Activated T-cell treated with anti-CD3 and anti-CD28 coated beads for 1 hour (primary cell): Measurements from ENCODE around the gene SMURF1.
"Not testable (repeated sequence)": the region's sequence is repeated elsewhere in the genome, so short reads cannot be mapped to it uniquely, and the experiment has no call there.

Experiments
- DNase-seq: peaks from one replicate; pipeline ENCODE4 v3.0.0-alpha.2; 2020; ENCODE audit warnings: low read depth

The SMURF1 gene

DNA sequence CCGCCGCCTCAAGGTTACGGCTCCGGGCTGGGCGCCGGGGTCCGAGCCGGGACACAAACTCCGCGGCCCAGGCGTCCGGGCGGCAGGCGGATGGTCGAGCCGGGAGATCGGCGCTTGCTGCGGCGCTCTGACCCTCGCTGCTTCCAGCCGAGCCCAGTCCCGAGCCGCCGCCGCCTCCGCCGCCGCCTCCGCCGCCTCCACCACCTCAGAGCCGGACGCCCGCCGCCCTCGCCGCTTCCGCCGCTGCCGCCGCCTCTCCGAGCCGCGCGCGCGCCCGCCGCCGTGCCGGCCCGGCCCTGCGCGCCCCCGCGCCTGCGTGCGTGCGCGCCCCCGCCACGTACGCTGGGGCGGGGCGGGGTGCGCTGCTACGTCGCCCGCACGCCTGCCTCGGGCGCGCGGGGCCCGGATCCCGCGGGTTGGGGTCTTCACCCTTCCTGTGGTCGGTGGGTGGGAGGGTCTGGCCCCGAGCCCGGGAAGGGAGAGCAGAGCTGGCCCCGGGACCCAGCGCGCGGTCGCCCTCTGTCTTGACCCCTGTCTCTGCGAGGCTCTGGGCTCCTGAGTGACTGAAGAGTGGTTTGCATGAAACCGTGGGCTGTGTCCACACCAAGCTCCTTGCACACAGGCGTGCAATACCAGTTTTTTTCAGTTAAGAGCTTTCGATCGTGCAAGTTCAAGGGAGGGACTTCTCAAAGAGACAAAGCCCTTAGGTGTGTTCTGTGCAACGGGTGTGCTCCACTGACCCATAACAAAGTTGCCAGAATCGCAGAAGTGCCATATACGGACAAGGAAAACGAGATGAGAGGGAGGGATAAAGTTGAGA is at the start of gene SMURF1:
TSS of gene SMURF1 (minus strand) at position 256 of the 820 bp plus-strand sequence. CDS start 328 bp downstream, outside the sequence.
- peak; percentile 66 for DNase-seq

GRCh38 chr7:99191869-99192596 is 48.1 kb upstream of the SMURF1 start:
- no peak for DNase-seq

GRCh38 chr7:99190359-99191009 is 46.6 kb upstream of the SMURF1 start:
- DNase-seq, result no peak

- no peak for DNase-seq
Observed at GRCh38 chr7:99189222-99189621, 45.3 kb upstream of the SMURF1 start.

DNA sequence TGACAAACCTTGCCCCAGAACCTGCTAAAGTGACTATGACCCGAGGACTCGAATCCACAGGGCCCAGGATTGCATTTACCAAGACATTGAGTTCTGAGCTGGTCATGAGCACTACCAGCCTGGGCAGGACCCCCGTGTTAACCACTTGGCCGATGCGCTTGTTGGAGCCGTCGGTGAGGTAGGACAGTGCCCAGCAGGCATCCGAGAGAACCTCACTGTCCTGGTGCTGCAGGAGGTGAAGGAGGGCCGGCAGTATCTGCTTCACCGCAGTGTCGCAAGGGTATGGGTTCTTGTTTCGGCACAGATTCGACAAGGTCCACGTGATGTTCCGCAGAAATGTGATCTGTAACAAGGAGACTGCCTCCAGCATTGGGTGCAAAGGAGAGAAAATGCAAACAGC is 44.3 kb upstream of the SMURF1 start:
- no peak for DNase-seq

- DNase-seq, result no peak
Observed at GRCh38 chr7:99184532-99185218, 40.8 kb upstream of the SMURF1 start.

GRCh38 chr7:99180067-99180650 is 36.3 kb upstream of the SMURF1 start:
- DNase-seq, result no peak

- DNase-seq, result no peak
Observed at GRCh38 chr7:99177165-99177564, 33.3 kb upstream of the SMURF1 start.

DNA sequence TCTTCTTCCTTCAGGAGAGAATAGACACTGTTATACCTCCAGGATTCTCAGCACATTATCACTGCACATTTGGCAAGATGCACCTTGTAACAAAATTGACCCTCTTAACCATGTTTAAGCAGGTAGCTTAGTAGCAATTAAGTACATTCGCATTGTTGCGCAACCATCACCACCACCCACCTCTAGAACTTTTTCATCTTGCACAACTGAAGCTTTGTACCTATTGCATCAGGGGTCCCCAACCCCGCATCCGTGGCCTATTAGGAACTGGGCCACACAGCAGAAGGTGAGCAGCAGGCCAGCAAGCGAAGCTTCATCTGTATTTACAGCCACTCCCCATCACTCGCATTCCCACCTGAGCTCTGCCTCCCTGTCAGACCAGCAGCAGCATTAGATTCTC is 29.9 kb upstream of the SMURF1 start:
- no peak for DNase-seq

DNA sequence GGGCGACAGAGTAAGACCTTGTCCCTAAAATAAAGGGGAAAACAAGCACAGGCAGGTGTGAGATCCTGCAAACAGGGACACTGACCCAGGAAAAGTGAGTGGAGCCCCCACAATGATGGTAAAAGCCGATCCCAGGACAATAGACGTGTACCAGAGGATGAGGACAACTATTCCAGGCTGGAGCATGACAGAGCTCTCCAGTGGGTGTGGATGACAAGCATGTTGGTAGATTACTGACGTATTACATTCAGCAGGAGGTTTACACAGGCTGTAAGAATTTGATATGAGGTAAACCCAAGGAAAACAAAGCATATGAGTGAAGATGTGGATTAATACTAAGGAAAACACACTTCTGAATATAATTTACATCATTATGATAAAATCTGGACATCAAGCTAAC is 27.8 kb upstream of the SMURF1 start:
- no peak for DNase-seq

- no peak for DNase-seq
Observed at GRCh38 chr7:99170730-99171074, 26.8 kb upstream of the SMURF1 start.

DNA sequence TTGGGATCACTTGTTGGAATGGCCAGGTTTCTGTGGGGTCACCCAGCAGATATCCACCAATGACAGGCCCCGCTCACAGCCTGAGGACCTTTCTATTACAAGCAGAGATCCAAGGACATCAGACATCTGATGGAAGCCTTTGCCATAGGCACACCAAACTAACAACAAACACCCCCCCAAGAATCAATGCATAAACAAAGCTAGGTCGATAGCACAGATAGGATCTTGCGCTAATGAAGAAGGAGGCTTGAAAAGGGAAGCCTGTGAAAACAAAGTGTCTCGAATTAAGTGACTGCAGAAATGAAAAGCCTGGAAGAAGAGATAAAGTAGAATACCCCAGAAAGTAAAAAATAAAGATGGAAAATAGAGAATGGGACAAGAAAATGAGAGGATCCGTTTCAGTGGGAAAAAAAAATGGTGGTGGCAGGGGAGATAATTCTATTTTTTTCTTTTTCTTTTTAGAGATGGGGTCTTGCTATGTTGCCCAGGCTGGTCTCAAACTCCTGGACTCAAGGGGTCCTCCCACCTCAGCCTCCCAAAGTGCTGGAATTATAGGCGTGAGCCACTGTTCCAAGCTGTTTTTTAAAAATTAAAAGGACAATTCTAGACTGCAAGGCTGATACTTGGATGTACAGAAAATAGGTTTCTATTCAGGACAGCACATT is 26.3 kb upstream of the SMURF1 start:
- no peak for DNase-seq

DNA sequence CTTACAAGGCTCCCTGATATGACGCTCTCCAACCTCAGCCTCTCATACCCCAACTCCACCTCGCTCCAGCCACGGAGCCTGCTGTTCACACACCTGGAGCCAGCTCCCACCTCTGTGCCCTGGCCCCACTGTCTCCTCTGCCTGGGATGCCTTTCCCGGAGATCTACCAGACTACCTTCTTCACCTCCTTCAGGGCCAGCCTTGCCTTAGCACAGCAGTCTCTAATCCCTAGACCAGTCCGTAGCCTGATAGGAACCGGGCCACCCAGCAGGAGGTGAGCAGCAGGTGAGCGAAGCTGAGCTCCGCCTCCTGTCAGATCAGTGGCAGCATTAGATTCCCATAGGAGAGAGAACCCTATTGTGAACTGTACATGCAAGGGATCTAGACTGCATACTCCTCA is 23.2 kb upstream of the SMURF1 start:
- no peak for DNase-seq

DNA sequence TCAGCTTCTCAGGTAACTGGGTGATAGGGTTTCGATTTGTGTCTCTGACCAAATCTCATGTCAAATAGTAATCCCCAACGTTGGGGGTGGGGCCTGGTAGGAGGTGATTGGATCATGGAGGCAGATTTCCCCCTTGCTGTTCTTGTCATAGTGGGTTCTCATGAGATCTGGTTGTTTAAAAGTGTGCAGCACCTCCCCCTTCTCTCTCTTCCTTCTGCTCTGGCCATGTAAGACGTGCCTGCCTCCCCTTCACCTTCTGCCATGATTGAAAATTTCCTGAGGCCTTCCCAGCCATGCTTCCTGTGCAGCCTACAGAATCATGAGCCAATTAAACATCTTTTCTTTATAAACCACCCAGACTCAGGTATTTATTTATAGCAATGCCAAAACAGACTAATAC is 21.9 kb upstream of the SMURF1 start:
- DNase-seq, result no peak

DNA sequence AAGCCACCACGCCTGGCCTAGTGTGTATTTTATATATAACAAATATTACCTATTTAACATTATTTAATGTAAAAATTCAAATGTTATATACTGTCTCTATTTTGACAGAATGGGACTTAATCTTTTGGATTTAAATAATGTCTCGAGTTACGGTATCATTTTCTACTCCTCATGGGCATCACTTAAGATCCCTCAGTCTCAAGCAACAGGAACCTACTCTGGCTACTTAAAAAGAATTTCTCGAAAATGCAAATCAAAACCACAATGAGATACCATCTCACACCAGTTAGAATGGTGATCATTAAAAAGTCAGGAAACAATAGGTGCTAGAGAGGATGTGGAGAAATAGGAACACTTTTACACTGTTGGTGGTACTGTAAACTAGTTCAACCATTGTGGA is 19.8 kb upstream of the SMURF1 start:
- DNase-seq, result not testable (repeated sequence)

DNA sequence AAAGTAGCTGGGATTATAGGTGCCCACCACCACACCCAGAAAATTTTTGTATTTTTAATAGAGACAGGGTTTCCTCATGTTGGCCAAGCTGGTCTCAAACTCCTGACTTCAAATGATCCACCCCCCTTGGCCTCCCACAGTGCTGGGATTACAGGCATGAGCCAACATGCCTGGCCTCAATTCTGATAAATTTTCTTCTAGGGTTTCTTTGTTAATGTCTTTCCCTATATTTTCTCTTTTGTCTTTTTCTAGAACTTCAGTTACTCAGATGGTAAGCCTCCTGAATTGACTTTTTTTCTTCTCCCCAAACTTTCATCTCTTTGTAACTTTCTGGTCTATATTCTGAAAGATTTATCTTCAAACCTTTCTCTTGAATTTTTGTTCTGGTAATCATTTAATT is 12.7 kb upstream of the SMURF1 start:
- no peak for DNase-seq

- DNase-seq, result no peak
Observed at GRCh38 chr7:99155211-99155610, 11.3 kb upstream of the SMURF1 start.

GRCh38 chr7:99146979-99147378 is 3.1 kb upstream of the SMURF1 start:
- DNase-seq, result no peak

DNA sequence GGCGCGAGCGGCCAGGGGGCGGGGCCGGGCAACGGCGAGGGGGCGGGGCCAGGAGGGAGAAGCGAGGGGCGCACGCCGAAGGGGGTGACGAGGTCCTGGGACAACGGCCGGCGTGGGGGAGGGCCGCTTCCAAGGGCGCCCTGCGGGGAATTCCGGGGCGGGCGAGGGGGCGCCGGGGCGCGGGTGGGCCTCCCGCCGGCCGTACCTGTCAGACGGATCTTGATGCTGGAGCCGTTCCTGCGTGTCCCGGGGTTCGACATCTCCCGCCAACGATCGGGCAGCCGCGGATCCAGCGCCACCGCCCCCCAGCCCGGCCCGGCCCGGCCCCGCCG is 421 bp downstream of the SMURF1 start:
- no peak for DNase-seq

DNA sequence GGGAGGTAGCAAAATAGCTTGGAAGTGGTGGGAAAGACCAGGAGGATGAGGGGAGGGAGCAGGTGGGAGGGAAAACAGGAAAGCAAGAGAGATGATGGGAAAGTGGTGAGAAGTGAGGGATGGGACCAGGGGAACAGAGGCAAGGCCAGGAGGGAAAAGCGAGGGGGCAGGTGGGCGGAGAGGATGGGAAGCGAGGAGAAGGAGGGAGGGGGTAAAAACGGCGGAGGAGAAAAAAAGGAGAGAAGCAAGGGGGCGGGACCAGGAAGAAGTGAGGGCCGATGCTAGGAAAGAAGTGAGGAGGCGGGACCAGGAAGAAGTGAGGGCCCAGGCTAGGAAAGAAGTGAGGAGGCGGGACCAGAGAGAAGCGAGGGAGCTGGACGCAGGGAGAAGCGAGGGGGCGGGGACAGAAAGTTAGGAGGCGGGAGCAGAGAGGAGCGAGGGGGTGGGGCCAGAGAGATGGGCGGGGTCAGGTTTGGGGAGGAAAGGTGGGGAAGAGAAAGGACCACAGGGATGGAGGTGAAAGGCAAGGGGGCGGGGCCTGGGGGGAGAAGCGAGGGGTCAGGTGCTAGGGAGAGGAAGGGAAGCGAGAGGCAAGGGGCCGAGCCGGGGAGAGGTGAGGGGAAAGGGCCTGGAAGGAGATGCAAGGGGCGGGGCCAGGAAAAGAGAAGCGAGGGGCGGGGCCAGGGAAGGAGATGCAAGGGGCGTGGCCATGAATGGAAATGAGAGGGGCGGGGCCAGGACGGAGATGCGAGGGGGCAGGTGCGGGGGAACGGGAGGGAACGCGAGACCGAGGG is 984 bp downstream of the SMURF1 start:
- peak; percentile 89 for DNase-seq
